SK-MEL-5 (cell line): ENCODE results near the gene SHPK. TPM values are rescaled to one million over a fixed set of nuclear protein-coding genes. Genes with fewer than 3 reads are reported as not detected.
"Not testable (repeated sequence)": the region's sequence is repeated elsewhere in the genome, so short reads cannot be mapped to it uniquely, and the experiment has no call there.

Experiments used
- DNase-seq: peaks from one replicate; pipeline ENCODE4 v3.0.0-alpha.2; 2016; ENCODE audit warnings: low read depth, low spot score
- in situ Hi-C: cut with HindIII; loops from 2 replicates; pipeline ENCODE4 v1.10.0; 2016; ENCODE audit warnings: low sequenced_read_pairs, high pct_unique_total_duplicates, low pct_unique_long_range_greater_than_20kb
- total RNA-seq: library from RNA; depleted of rRNA; stranded (reverse); fragments of >200 nt; shearing (Covaris generic); gene quantifications from 2 replicates; pipeline ENCODE4 v1.2.3, GENCODE V29; 2014; rRNA removed

The SHPK gene
- total RNA-seq, 1 experiment from 2014 or later: 21.8 TPM

DNA sequence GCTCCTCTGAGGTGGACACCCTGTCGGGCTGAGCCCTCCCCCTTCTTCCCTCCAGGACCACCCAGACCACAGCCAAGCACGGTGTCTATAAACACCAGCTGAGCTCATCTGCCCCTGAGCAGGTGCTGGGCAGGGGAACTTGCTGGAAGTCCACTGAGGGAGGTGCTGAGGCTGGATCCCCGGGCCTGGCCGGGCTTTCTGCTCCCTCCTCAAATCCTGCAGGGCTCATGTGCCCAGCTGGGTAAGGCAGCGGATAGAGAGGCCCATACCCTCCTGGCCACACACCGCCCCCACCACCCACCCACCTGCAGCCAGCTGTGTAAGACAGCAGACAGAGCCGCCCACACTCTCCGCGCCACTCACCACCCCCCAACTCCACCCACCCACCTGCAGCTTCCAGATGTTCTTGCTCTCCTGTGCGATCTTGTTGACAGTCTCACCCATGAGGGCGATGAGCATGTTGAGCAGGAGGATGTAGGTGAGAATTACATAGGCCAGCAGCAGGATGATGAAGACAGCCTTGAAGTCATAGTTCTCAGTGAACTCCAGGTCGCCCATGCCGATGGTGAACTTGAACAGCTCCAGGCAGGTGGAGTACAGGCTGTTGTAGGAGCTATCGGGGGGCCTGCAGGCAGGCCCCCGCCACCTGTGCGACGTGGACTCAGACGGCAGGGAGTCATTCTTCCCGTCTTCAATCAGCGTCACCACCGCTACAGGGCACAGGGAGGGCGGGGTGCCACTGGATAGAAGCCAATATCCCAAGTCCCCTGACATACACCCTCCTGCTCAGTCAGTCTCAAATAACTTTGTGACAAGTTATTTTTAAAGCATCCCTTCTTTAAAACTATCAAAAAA, 62.6 kb downstream of the SHPK start:
- in situ Hi-C loops: no loop called here
- DNase-seq: no peak

DNA sequence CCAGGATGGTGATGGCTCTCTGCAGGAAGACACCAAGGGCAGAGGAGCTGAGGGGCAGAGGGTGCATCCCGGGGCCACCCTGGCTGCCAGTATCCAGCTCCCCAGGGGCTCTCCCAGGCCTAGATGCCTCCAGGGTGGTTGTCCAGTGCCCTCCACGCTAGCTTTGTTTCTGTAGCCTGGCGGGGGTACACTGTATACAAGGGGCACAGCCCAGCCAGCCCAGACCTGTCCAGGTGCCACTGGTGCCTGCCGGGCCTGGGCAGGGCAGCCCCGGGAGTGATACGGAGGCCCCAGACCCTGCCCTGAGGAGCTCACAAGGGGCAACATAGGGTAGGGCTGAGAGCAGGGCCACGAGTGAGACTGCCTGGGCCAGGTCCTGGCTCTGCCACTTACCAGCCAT, 63.8 kb downstream of the SHPK start:
- DNase-seq: no peak
- in situ Hi-C loops: no loop called here

DNA sequence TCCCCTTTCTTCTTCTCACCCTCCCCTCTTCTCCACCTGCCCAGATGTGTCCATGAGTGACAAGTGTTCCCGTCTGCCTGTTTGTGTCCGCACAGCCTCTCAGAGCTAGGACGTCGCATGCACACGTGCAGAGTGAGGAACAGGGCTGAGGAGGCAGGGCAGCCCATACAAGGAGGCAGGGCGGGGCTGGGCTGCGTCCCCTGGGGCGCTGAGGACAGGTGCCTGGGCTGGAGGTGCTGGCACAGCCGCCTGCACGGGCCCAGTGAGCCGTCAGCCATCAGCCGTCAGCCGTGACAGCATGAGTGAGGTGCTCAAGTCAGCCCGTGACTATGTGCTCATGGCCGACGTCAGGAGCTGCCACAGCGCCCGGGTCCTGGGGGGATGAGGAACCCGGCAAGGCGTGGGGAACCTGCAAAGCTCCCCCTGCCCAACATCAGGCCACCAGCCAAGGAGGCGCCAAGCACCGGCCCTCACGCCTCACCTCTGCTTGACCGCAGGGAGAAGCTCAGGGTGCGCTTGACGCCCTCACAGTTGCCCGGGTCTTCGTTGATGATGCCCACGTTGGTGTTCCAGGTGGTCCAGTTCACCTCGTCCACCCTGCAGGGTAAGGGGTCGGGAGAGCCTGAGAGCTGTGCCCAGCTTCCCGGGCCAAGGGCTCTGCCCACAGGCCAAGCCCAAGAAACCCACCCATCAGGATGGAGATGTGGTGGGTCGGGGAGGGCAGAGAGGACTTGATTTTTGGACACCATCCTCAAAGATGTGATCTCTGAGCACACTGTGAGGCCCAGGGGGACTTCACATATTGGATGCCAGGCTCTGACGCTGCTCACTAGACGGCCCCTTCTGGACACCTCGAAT, 64.8 kb downstream of the SHPK start:
- in situ Hi-C loops: no loop called here
- no peak for DNase-seq

DNA sequence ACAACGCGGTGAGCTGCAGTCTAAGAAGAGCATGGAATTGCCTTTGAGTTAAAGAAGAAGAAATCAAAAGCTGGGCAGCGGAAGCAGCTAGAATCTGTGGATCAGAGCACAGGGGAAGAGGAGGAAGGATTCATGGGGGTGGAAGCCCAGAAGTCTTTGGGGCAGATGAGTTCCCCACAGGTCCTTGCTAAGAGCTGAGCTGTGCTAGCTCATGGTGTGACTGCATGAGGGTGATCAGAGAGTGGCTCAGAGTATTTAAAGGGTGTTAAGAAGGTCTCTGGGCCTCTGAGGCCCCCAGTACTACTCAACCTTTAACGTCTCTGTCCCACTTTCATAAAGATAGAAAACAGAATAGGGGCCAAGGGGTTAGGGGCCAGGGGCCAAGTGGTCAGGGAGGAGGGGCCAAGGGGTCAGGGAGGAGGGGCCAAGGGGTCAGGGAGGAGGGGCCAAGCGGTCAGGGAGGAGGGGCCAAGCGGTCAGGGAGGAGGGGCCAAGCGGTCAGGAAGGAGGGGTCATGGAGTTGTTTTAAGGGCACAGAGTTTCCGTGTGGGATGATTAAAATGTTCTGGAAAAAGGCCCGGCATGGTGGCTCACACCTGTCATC, 66.4 kb downstream of the SHPK start:
- no peak for DNase-seq
- in situ Hi-C loops: no loop called here

DNA sequence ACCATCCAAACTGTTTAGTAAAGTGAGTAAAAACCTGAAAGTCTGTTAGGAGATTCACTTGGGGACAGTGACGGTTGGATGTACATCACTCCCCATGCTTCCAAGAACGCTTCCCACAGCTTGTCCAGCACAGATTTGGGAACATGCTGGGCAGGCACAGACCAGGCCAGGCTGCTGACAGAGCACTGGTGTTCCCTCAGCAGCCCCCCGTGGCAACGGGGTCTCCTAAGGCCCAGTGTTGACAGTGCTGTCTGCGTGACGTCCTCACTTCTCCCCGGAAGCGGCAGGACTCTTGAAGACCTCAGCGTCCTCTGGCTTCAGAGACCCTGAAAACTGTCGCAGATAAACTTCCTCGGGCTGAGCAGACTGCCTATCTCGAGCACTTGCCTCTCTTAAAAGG, 69.5 kb downstream of the SHPK start:
- in situ Hi-C loops: no loop called here
- no peak for DNase-seq

DNA sequence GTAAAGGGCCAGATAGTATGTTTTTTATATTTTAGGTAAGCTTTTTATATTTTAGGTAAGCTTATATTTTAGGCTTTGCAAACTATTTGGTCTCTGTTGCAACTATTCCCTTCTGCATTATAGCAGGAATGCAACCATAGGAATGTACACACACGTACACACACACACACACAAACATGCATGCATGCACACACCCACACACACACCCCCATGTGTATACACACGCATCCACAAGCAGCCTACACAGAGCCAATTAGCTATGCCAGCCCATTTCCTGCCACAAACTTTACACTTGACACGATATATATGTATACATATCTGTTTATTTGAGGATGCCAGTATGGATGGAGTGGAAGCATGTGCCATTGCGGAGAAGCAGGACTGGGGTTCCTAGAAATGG, 70.9 kb downstream of the SHPK start:
- in situ Hi-C loops: no loop called here
- no peak for DNase-seq

DNA sequence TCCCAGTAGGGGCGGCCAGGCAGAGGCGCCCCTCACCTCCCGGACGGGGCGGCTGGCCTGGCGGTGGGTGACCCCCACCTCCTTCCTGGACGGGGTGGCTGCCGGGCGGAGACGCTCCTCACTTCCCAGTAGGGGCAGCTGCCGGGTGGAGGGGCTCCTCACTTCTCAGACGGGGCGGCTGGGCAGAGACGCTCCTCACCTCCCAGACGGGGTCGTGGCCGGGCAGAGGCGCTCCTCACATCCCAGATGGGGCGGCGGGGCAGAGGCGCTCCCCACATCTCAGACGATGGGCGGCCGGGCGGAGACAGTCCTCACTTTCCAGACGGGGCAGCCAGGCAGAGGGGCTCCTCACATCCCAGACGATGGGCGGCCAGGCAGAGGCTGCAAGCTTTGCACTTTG, 71.8 kb downstream of the SHPK start:
- DNase-seq, in situ Hi-C loops: not testable (repeated sequence)

DNA sequence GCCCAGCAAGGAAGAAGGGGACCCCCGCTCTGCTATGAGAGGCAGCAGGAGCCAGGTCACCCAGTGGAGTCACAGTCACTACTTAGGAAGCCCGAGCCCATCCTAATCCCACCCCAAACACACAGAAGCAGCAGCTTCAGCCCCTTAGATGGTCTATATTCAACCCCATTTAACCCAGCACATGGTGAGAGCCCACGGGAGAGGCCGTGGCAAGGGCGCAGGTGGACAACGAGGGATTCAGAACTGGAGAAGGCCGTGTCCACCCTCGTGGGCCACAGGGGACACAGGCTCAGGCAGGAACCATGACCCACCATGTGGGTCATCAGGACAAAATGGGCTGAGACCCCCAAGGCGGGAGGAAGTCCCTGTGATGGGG, 76.8 kb downstream of the SHPK start:
- in situ Hi-C loops: no loop called here
- DNase-seq: no peak

DNA sequence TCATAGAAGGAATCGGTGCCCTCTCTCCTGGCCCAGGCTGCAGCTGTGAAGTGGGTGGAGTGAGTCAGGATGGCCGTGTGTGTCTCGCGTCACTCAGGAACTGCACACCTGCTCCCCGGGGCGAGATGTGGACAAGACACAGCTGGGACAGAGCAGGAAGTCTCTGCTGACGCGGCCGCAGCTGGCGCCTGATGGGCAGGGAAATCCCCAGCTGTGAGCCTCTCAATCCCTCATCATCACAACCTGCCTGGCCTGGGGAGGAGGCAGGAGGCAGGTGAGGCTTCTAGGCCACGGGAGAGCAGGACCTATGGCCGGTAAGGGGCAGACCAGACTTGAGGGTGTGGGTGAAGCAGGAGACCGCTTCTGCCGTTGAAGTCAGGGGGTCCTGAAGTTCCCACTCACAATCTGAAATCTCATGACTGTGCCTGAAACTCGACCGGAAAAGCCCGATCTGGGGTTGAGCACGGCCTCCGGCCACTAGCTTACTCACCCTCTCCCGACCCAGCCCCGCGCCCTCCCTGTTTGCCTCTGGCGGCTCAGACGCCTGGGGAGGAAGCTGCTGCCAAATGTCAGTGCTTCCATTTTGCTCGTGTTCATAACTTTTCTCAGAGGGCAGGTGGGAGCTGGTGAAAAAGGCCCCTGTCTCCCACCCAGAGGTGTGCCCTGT, 77.3 kb downstream of the SHPK start:
- DNase-seq: no peak
- in situ Hi-C loops: no loop called here

Other genes starting within 250 kb of the SHPK start
- gene OR3A2, start 249.9 kb downstream of the SHPK start, total RNA-seq: not detected in 2 replicates
- not detected in 2 replicates for gene OR1E1, start 237.8 kb downstream of the SHPK start, total RNA-seq
- not detected in 2 replicates for gene OR3A3, start 224.9 kb downstream of the SHPK start, total RNA-seq
- not detected in 2 replicates for gene OR1E2, start 202.4 kb downstream of the SHPK start, total RNA-seq
- not detected in 2 replicates for gene SPATA22, start 164.4 kb downstream of the SHPK start, total RNA-seq
- gene ASPA, start 160.3 kb downstream of the SHPK start, total RNA-seq: 0.59 and 1.8 TPM in 2 replicates
- 0.53 TPM in 1 of 2 replicates, not detected in the other for gene TRPV3, start 78.4 kb downstream of the SHPK start, total RNA-seq
- gene TRPV1, start 26.8 kb downstream of the SHPK start, total RNA-seq: 0.50 and 1.1 TPM in 2 replicates
- gene CTNS, start 510 bp upstream of the SHPK start, total RNA-seq: 44.0 and 46.7 TPM in 2 replicates
- gene TAX1BP3, start 32.3 kb upstream of the SHPK start, total RNA-seq: 49.9 and 50.4 TPM in 2 replicates
- gene EMC6, start 32.6 kb upstream of the SHPK start, total RNA-seq: 23.3 and 37.3 TPM in 2 replicates
- 2.4 and 3.0 TPM in 2 replicates for gene P2RX5, start 59.9 kb upstream of the SHPK start, total RNA-seq
- 9.0 and 9.3 TPM in 2 replicates for gene HASPIN, start 87.7 kb upstream of the SHPK start, total RNA-seq
- gene ITGAE, start 164.9 kb upstream of the SHPK start, total RNA-seq: 45.8 and 49.0 TPM in 2 replicates
- 20.9 and 29.0 TPM in 2 replicates for gene NCBP3, start 210.0 kb upstream of the SHPK start, total RNA-seq